H1 (cell line): ENCODE results near the gene MECR. TPM values are rescaled to one million over a fixed set of nuclear protein-coding genes. Genes with fewer than 3 reads are reported as not detected.

ENCODE experiments used
- CTCF ChIA-PET: fragments of 300-600 bp; sonication (Branson Sonifier 250); formaldehyde crosslinking; loops from one replicate; lab custom pipeline; 2021; ENCODE audit not compliant: partially characterized antibody; lab: Charles Lee
- POLR2A ChIA-PET: fragments of 300-600 bp; sonication (Branson Sonifier 250); formaldehyde crosslinking; loops from one replicate; lab custom pipeline; 2021; ENCODE audit warnings: inconsistent platforms; ENCODE audit not compliant: partially characterized antibody; lab: Charles Lee
- DNase-seq, 2 experiments: peaks; one replicate each; pipeline versions ENCODE4 v3.0.0 to v3.0.0-alpha.2; 2010 to 2022; ENCODE audit warnings: low spot score in 2 of 2, low read depth in 1 of 2, mixed read lengths in 1 of 2
- FAIRE-seq: peaks from 2 replicates; lab custom pipeline; 2011; peaks lifted over from hg19 to GRCh38; lab: Jason Lieb, UNC
- H2AFZ ChIP-seq: 2 replicates; pipeline ENCODE4 v1.8.1; 2012; ENCODE audit warnings: low read length, inconsistent platforms
- H2AK5ac ChIP-seq: 2 replicates; pipeline ENCODE4 v1.6.1; 2013; ENCODE audit warnings: low read depth, low read length
- H2BK120ac ChIP-seq: replicated peaks from 2 replicates; pipeline ENCODE3; 2013; ENCODE audit warnings: low read depth, low read length, inconsistent platforms
- H2BK12ac ChIP-seq: 2 replicates; pipeline ENCODE4 v1.6.1; 2013; ENCODE audit warnings: low read depth, low read length
- H2BK15ac ChIP-seq: 2 replicates; pipeline ENCODE4 v1.6.1; 2013; ENCODE audit warnings: low read length
- H2BK20ac ChIP-seq: 2 replicates; pipeline ENCODE4 v1.6.1; 2013; ENCODE audit warnings: low read length
- H2BK5ac ChIP-seq: 2 replicates; pipeline ENCODE4 v1.6.1; 2013; ENCODE audit warnings: low read depth, low read length
- H3K14ac ChIP-seq: 2 replicates; pipeline ENCODE4 v1.6.1; 2013; ENCODE audit warnings: inconsistent platforms; ENCODE audit not compliant: insufficient read length
- H3K18ac ChIP-seq: 2 replicates; pipeline ENCODE4 v1.6.1; 2013; ENCODE audit warnings: low read length; ENCODE audit errors: extremely low read depth
- H3K23ac ChIP-seq: 2 replicates; pipeline ENCODE4 v1.6.1; 2013; ENCODE audit warnings: inconsistent platforms; ENCODE audit not compliant: insufficient read length
- H3K23me2 ChIP-seq: 2 replicates; pipeline ENCODE4 v1.6.1; 2013; ENCODE audit warnings: low read depth, low read length
- H3K27ac ChIP-seq: 2 replicates; pipeline ENCODE4 v1.6.1; 2011; ENCODE audit warnings: low read depth, low read length, inconsistent platforms
- H3K27me3 ChIP-seq, 4 experiments: replicated peaks in 1 of 4; 1 replicate in 1 of 4; 2 replicates in 3 of 4; pipeline versions ENCODE4 v1.6.1 to v1.8.1; 2011 to 2013; ENCODE audit warnings: low read length in 3 of 4, mild to moderate bottlenecking in 3 of 4, inconsistent platforms in 2 of 4, mixed read lengths in 2 of 4, moderate library complexity in 1 of 4; ENCODE audit not compliant: control insufficient read depth in 3 of 4, insufficient read depth in 3 of 4; ENCODE audit errors: extremely low read depth in 1 of 4
- H3K36me3 ChIP-seq, 4 experiments: 2 replicates each; pipeline versions ENCODE4 v1.6.1 to v1.8.1; 2011 to 2013; ENCODE audit warnings: mild to moderate bottlenecking in 4 of 4, low read length in 3 of 4, moderate library complexity in 2 of 4, control low read depth in 1 of 4, inconsistent platforms in 1 of 4; ENCODE audit not compliant: insufficient read depth in 4 of 4, control insufficient read depth in 2 of 4
- H3K4ac ChIP-seq: replicated peaks from 2 replicates; pipeline ENCODE3; 2013; ENCODE audit warnings: low read length, low read depth, mixed read lengths, inconsistent platforms; ENCODE audit not compliant: insufficient read length
- H3K4me1 ChIP-seq, 4 experiments: replicated peaks in 1 of 4; 1 replicate in 1 of 4; 2 replicates in 3 of 4; pipeline versions ENCODE4 v1.6.1 to v1.8.1; 2011 to 2013; ENCODE audit warnings: low read length in 3 of 4, inconsistent platforms in 2 of 4, mixed read lengths in 1 of 4; ENCODE audit not compliant: insufficient read depth in 4 of 4, control insufficient read depth in 3 of 4
- H3K4me2 ChIP-seq, 2 experiments: 2 replicates each; pipeline versions ENCODE4 v1.6.1 to v1.8.1; 2011 to 2013; ENCODE audit warnings: low read depth in 2 of 2, low read length in 2 of 2, control low read depth in 1 of 2, inconsistent platforms in 1 of 2, mild to moderate bottlenecking in 1 of 2; ENCODE audit not compliant: insufficient read depth in 1 of 2
- H3K4me3 ChIP-seq, 4 experiments: fragments of 200-600, 300-600 bp in 1 of 4; sonication (generic), shearing (Covaris generic), sonication (Bioruptor Twin) in 1 of 4; 2 replicates each; pipeline versions ENCODE4 v1.5.1 to v1.8.1; 2011 to 2016; ENCODE audit warnings: low read length in 4 of 4, low read depth in 3 of 4, control low read depth in 2 of 4, inconsistent platforms in 2 of 4, mild to moderate bottlenecking in 2 of 4, mixed read lengths in 1 of 4, moderate library complexity in 1 of 4; ENCODE audit not compliant: insufficient read depth in 2 of 4; ENCODE audit errors: extremely low read depth in 1 of 4
- H3K56ac ChIP-seq: replicated peaks from 2 replicates; pipeline ENCODE3; 2013; ENCODE audit warnings: low read depth, mild to moderate bottlenecking, mixed read lengths, low read length, inconsistent platforms; ENCODE audit not compliant: insufficient read length
- H3K79me1 ChIP-seq: 2 replicates; pipeline ENCODE4 v1.6.1; 2013; ENCODE audit warnings: low read depth, low read length, control low read depth
- H3K79me2 ChIP-seq, 2 experiments: 2 replicates each; pipeline versions ENCODE4 v1.6.1 to v1.8.1; 2012 to 2013; ENCODE audit warnings: low read length in 2 of 2, mild to moderate bottlenecking in 2 of 2, inconsistent platforms in 1 of 2; ENCODE audit not compliant: insufficient read depth in 2 of 2, control insufficient read depth in 1 of 2
- H3K9ac ChIP-seq, 4 experiments: replicated peaks in 1 of 4; 1 replicate in 1 of 4; 2 replicates in 3 of 4; pipeline versions ENCODE4 v1.6.1 to v1.8.1; 2011 to 2013; ENCODE audit warnings: low read depth in 3 of 4, low read length in 3 of 4, control low read depth in 2 of 4, mild to moderate bottlenecking in 2 of 4, moderate library complexity in 2 of 4, inconsistent platforms in 1 of 4; ENCODE audit errors: extremely low read depth in 1 of 4
- H3K9me3 ChIP-seq, 2 experiments: 2 replicates each; pipeline versions ENCODE4 v1.6.1 to v1.8.1; 2012 to 2013; ENCODE audit warnings: mild to moderate bottlenecking in 2 of 2, moderate library complexity in 2 of 2, control low read depth in 1 of 2, inconsistent platforms in 1 of 2, low read depth in 1 of 2, low read length in 1 of 2, mixed read lengths in 1 of 2; ENCODE audit not compliant: insufficient read depth in 2 of 2
- H4K20me1 ChIP-seq, 2 experiments: replicated peaks in 1 of 2; 2 replicates each; pipeline versions ENCODE3 to v1.8.1; 2011 to 2013; ENCODE audit warnings: inconsistent platforms in 2 of 2, low read length in 2 of 2, mild to moderate bottlenecking in 1 of 2; ENCODE audit not compliant: insufficient read depth in 2 of 2, control insufficient read depth in 1 of 2
- H4K5ac ChIP-seq: 2 replicates; pipeline ENCODE4 v1.6.1; 2013; ENCODE audit warnings: low read length, low read depth, mixed read lengths, inconsistent platforms; ENCODE audit not compliant: insufficient read length
- H4K8ac ChIP-seq: 2 replicates; pipeline ENCODE4 v1.8.0; 2013; ENCODE audit warnings: mild to moderate bottlenecking, moderate library complexity, low read length, inconsistent platforms; ENCODE audit not compliant: insufficient read depth; ENCODE audit errors: extremely low read depth
- H4K91ac ChIP-seq: replicated peaks from 2 replicates; pipeline ENCODE3; 2013; ENCODE audit warnings: low read length, mixed read lengths, inconsistent platforms; ENCODE audit not compliant: insufficient read length
- ASH2L ChIP-seq: fragments of 200-600, 300-600 bp; sonication (generic); IDR thresholded peaks from one replicate; pipeline ENCODE4 v1.7.1; 2017; ENCODE audit warnings: low read length
- ATF3 ChIP-seq: IDR thresholded peaks from 2 replicates; pipeline ENCODE4 v1.6.1; 2011; ENCODE audit warnings: low read depth, mild to moderate bottlenecking, low read length; ENCODE audit not compliant: insufficient read depth
- CEBPB ChIP-seq: IDR thresholded peaks from 2 replicates; pipeline ENCODE4 v1.6.1; 2012; ENCODE audit warnings: low read depth, low read length
- CHD1 ChIP-seq: IDR thresholded peaks from 2 replicates; pipeline ENCODE4 v1.6.1; 2012; ENCODE audit warnings: low read depth, low read length, improper control_type of control experiment
- CHD2 ChIP-seq: IDR thresholded peaks from 2 replicates; pipeline ENCODE4 v1.6.1; 2012; ENCODE audit warnings: low read length, improper control_type of control experiment
- CREB1 ChIP-seq: IDR thresholded peaks from 2 replicates; pipeline ENCODE4 v1.6.1; 2012; ENCODE audit warnings: inconsistent platforms
- EP300 ChIP-seq, 2 experiments: IDR thresholded peaks; 1 replicate in 1 of 2; 2 replicates in 1 of 2; pipeline ENCODE4 v1.6.1; 2011 to 2012; ENCODE audit warnings: low read depth in 2 of 2, low read length in 2 of 2, mild to moderate bottlenecking in 2 of 2, borderline replicate concordance in 1 of 2, inconsistent platforms in 1 of 2, moderate library complexity in 1 of 2
- HDAC6 ChIP-seq: IDR thresholded peaks from one replicate; pipeline ENCODE4 v1.7.1; 2012; ENCODE audit warnings: low read depth, mild to moderate bottlenecking, inconsistent platforms, low read length, moderate library complexity
- KDM4A ChIP-seq: IDR thresholded peaks from one replicate; pipeline ENCODE4 v1.7.1; 2012; ENCODE audit warnings: low read depth, mild to moderate bottlenecking, moderate library complexity, low read length, inconsistent platforms; ENCODE audit not compliant: severe bottlenecking
- MAFK ChIP-seq: IDR thresholded peaks from 2 replicates; pipeline ENCODE4 v1.6.1; 2012; ENCODE audit warnings: low read depth, mild to moderate bottlenecking, improper control_type of control experiment, low read length
- RBBP5 ChIP-seq: IDR thresholded peaks from 2 replicates; pipeline ENCODE4 v1.7.1; 2012; ENCODE audit warnings: low read depth, mild to moderate bottlenecking, inconsistent platforms, low read length, moderate library complexity, borderline replicate concordance
- SRF ChIP-seq: IDR thresholded peaks from 2 replicates; pipeline ENCODE4 v1.6.1; 2011; ENCODE audit warnings: mild to moderate bottlenecking, low read depth, low read length, moderate library complexity
- TBP ChIP-seq: IDR thresholded peaks from 2 replicates; pipeline ENCODE4 v1.6.1; 2011; ENCODE audit warnings: low read depth, low read length, improper control_type of control experiment
- WGBS, 2 experiments: shearing (Covaris generic) in 1 of 2; methylation state at CpG; one replicate each; pipeline versions ENCODE4 v1.1.6 to v1.1.7; 2013 to 2015; ENCODE audit warnings: low lambda C conversion rate in 2 of 2, mixed read lengths in 2 of 2, inconsistent platforms in 1 of 2, low coverage in 1 of 2, missing lambda C conversion rate in 1 of 2; ENCODE audit not compliant: insufficient replicate concordance in 2 of 2, insufficient coverage in 1 of 2, insufficient read length in 1 of 2; ENCODE audit errors: extremely low coverage in 1 of 2, missing lambda C conversion rate in 1 of 2; 5-methylcytosine and 5-hydroxymethylcytosine counted together
- polyA plus RNA-seq, 7 experiments: library from polyadenylated mRNA; depleted of rRNA in 3 of 7; stranded (reverse) in 5 of 7; unstranded in 2 of 7; fragments of >200 nt in 5 of 7; fragments of 200-250 nt in 2 of 7; gene quantifications; 1 replicate in 5 of 7; 2 replicates in 1 of 7; 4 replicates in 1 of 7; pipeline versions ENCODE4 v1.2.1 to v1.2.3, GENCODE V29; 2011 to 2013; ENCODE audit warnings: missing spikeins in 2 of 7, mixed read lengths in 2 of 7
- total RNA-seq: library from RNA; stranded (reverse); fragmentation: NEBNext Ultra II Directional; extraction: Animal tissue kit (Norgen Biotek cat#: 25700); gene quantifications from 2 replicates; pipeline ENCODE4 v1.2.1, GENCODE V29; 2021

The MECR gene
- total and polyA plus RNA-seq, 2 of the 8 experiments (the other 6 are each of a cell fraction or from before 2014, with no cell fraction given): 24.2 to 24.4 TPM

- Histone ChIP-seq H3K4me3 (no peak overlapping the region), H3K27ac (no peak overlapping the region), H3K79me1 (no peaks in the 10 kb centered on the region), H3K4ac (no peak overlapping the region), H3K56ac (no peak overlapping the region), H3K23me2 (no peaks in the 10 kb centered on the region), H3K36me3 (peaks cover 5 to 38% (median 25%) of the 10 kb centered on the region in 4 experiments; a peak in 5 of 8 replicates), H3K27me3 (no peaks in the 10 kb centered on the region), H4K20me1 (peaks cover 0 to 1% of the 10 kb centered on the region in 2 experiments), H2BK5ac (no peak overlapping the region), H3K79me2 (no peaks in the 10 kb centered on the region), H3K18ac (no peak overlapping the region), H2AFZ (no peak overlapping the region), H3K23ac (no peak overlapping the region), H4K8ac (no peak overlapping the region), H2BK120ac (no peak overlapping the region), H2BK15ac (no peak overlapping the region), H3K14ac (no peak overlapping the region), H3K4me1 (no peaks in the 10 kb centered on the region), H3K9ac (no peak overlapping the region), H4K5ac (no peak overlapping the region), H2AK5ac (no peak overlapping the region), H3K4me2 (no peak overlapping the region), H2BK20ac (no peak overlapping the region), H2BK12ac (no peak overlapping the region), H4K91ac (no peak overlapping the region), H3K9me3 (no peaks in the 10 kb centered on the region)
- ChIA-PET CTCF (interaction anchor here (0.7 to 1.3 kb wide), 2 partner anchors 8 to 13 kb away, joined by 3 to 4 read pairs; no protein-coding TSS in a partner anchor), POLR2A (interaction anchor here (0.7 kb wide), 1 partner anchor 88 kb away, joined by 3 read pairs; no protein-coding TSS in a partner anchor)
- 94% methylated on average over 7 of the region's 7 CpGs; no CpG with 5 or more reads in 1 of the 2 experiments for WGBS, 2 experiments
- FAIRE-seq (no peak), DNase-seq (no peak)
- TF ChIP-seq EP300 (IDR thresholded peaks at IDR 0.05; ENCODE audit: borderline replicate concordance in 1 of 2, low read depth in 2 of 2, low read length in 2 of 2) (no peak), ATF3 (no peak), RBBP5 (no peak), MAFK (no peak), CHD2 (no peak), CHD1 (no peak), CREB1 (no peak), HDAC6 (no peak), CEBPB (no peak), ASH2L (no peak), SRF (no peak), TBP (no peak), KDM4A (no peak)
Measured at GRCh38 chr1:29210278-29211085, 20.3 kb downstream of the MECR start.
